ENCODE measurements around the gene CEBPA.

- TF ChIP-seq CTCF (IDR thresholded peaks at IDR 0.05) (no peak), EP300 (IDR thresholded peaks at IDR 0.05) (no peak)
These were observed 38.7 kb upstream of the CEBPA start for GRCh38 chr19:33340991-33341390.

Measured in esophagus muscularis mucosa (tissue), 3 donors.